Kidney (tissue), 14 donors: ENCODE results near the gene NUDT4. TPM values are rescaled to one million over a fixed set of nuclear protein-coding genes. Genes with fewer than 3 reads are reported as not detected.

Experiments used
- DNase-seq, 5 donors: peaks; one replicate each; pipeline ENCODE4 v3.0.0-alpha.2; 2013 to 2020
- FAIRE-seq: peaks from 2 replicates; lab custom pipeline; 2012; peaks lifted over from hg19 to GRCh38; lab: Jason Lieb, UNC
- H3K27ac ChIP-seq, 2 donors: one replicate each; pipeline ENCODE4 v1.7.0; 2013; ENCODE audit warnings: low read depth in 2 of 2, low read length in 2 of 2, inconsistent platforms in 1 of 2
- H3K27me3 ChIP-seq: one replicate; pipeline ENCODE4 v1.7.1; 2013; ENCODE audit warnings: low read length, inconsistent platforms; ENCODE audit not compliant: control insufficient read depth, insufficient read depth
- H3K36me3 ChIP-seq, 3 donors: one replicate each; pipeline versions ENCODE4 v1.7.0 to v1.7.1; 2013; ENCODE audit warnings: low read length in 3 of 3, control low read depth in 1 of 3, inconsistent platforms in 1 of 3; ENCODE audit not compliant: insufficient read depth in 3 of 3, control insufficient read depth in 2 of 3
- H3K4me1 ChIP-seq, 3 donors: one replicate each; pipeline versions ENCODE4 v1.7.0 to v1.7.1; 2013; ENCODE audit warnings: low read length in 3 of 3, inconsistent platforms in 1 of 3, low read depth in 1 of 3; ENCODE audit not compliant: control insufficient read depth in 2 of 3, insufficient read depth in 2 of 3
- H3K4me3 ChIP-seq, 3 donors: one replicate each; pipeline versions ENCODE4 v1.7.0 to v1.8.1; 2013; ENCODE audit warnings: low read length in 3 of 3, control low read depth in 1 of 3, inconsistent platforms in 1 of 3
- H3K9ac ChIP-seq, 3 donors: one replicate each; pipeline versions ENCODE4 v1.7.0 to v1.7.1; 2013; ENCODE audit warnings: low read length in 3 of 3, control low read depth in 1 of 3, inconsistent platforms in 1 of 3
- H3K9me3 ChIP-seq, 3 donors: one replicate each; pipeline versions ENCODE4 v1.7.0 to v1.7.1; 2013; ENCODE audit warnings: low read length in 3 of 3, control low read depth in 1 of 3, inconsistent platforms in 1 of 3; ENCODE audit not compliant: control insufficient read depth in 2 of 3, insufficient read depth in 1 of 3
- CTCF ChIP-seq: IDR thresholded peaks from 3 replicates; pipeline ENCODE4 v1.5.1; 2012; ENCODE audit warnings: mild to moderate bottlenecking, moderate library complexity, borderline replicate concordance; ENCODE audit not compliant: insufficient read depth; ENCODE audit errors: extremely low read depth
- intact Hi-C: fragments of 100-400 bp; cut with DNase I; formaldehyde crosslinking; loops from one replicate; pipeline ENCODE4 v1.11.1; 2022
- polyA plus RNA-seq: library from polyadenylated mRNA; stranded (reverse); fragments of 350-450 nt; fragmentation: Illumina TruSeq; extraction: RNeasy Lipid Tissue Mini Kit (QIAGEN cat#74804); gene quantifications from one replicate; pipeline ENCODE4 v1.2.3, GENCODE V29; 2014; ENCODE audit warnings: low read depth, low replicate concordance; ENCODE audit not compliant: insufficient read depth
- total RNA-seq: library from RNA; stranded (reverse); fragmentation: NEBNext Ultra II Directional; extraction: Animal tissue kit (Norgen Biotek cat#: 25700); gene quantifications from one replicate; pipeline ENCODE4 v1.2.1, GENCODE V29; 2021
- donor health status: control.
- donor health status: control.
- donor health status: control.
- donor health status: control.
- donor health status: control.
- donor health status: DM: yes; HTN: yes; CAD: no.
- donor health status: Normal renal cell carcinoma (clear cell type).

NUDT4 gene
- total and polyA plus RNA-seq, 2 donors from 2014 or later, result 104 to 127 TPM

DNA sequence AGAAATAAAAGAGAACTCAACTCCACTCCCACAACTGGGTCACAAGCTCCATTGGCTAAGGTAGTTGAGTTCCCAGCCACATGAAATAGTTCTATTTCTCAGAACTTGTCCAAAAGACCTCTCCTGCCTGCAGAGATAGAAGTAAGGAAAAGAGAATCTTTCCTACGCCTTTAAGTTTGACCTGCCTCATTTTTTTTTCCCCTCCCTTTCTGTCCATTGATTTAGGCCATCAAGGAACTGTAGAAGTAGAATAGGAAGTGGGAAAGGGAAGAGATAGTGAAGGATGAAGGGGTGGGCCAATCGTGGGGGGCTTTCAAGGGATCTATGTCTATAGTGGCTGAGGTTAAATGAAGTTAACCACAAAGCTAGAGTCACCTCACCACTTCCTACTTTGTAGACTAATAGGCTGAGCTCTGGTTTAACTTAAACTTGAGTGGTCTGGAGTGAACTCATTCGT lies 13.9 kb upstream of the NUDT4 start:
- Histone ChIP-seq H3K4me3 (no peak overlapping the region), H3K27ac (no peak overlapping the region), H3K27me3 (no peaks in the 10 kb centered on the region), H3K36me3 (no peaks in the 10 kb centered on the region), H3K4me1 (peaks cover 0 to 5% (median 0%) of the 10 kb centered on the region in 3 donors), H3K9me3 (no peaks in the 10 kb centered on the region), H3K9ac (no peak overlapping the region)
- intact Hi-C loops, result no loop called here
- TF ChIP-seq CTCF, result no peak
- no peak for FAIRE-seq
- no peak for DNase-seq

GRCh38 chr12:93365616-93366405 lies 11.9 kb upstream of the NUDT4 start:
- Histone ChIP-seq H3K27me3 (no peaks in the 10 kb centered on the region), H3K4me3 (no peak overlapping the region), H3K9ac (no peak overlapping the region), H3K9me3 (no peaks in the 10 kb centered on the region), H3K27ac (no peak overlapping the region), H3K36me3 (no peaks in the 10 kb centered on the region), H3K4me1 (peaks cover 0 to 5% (median 0%) of the 10 kb centered on the region in 3 donors)
- no peak for TF ChIP-seq CTCF
- intact Hi-C loops, result no loop called here
- no peak for DNase-seq
- FAIRE-seq, result no peak

- intact Hi-C loops, result no loop called here
- Histone ChIP-seq H3K27ac (no peak overlapping the region), H3K27me3 (no peaks in the 10 kb centered on the region), H3K36me3 (no peaks in the 10 kb centered on the region), H3K4me1 (peaks cover 0 to 3% (median 0%) of the 10 kb centered on the region in 3 donors), H3K4me3 (no peak overlapping the region), H3K9ac (no peak overlapping the region), H3K9me3 (no peaks in the 10 kb centered on the region)
- FAIRE-seq, result no peak
- no peak for TF ChIP-seq CTCF
- DNase-seq, result no peak
Measured at GRCh38 chr12:93366422-93366821, 11.3 kb upstream of the NUDT4 start.
